ENCODE measurements around the gene TLCD3A. TPM values are rescaled to one million over a fixed set of nuclear protein-coding genes. Genes with fewer than 3 reads are reported as not detected.

Gene TLCD3A
- total RNA-seq, 1 experiment from 2014 or later = 13.9 TPM

- H3K4me1 ChIP-seq (ENCODE audit: insufficient read depth, low read length) = peaks cover 28% of the 10 kb centered on the region
- H3K36me3 ChIP-seq (ENCODE audit: low read depth, low read length) = peaks cover 10% of the 10 kb centered on the region
- no peaks in the 10 kb centered on the region for H4K20me1 ChIP-seq (ENCODE audit: low read length)
- no peaks in the 10 kb centered on the region for H3K27me3 ChIP-seq (ENCODE audit: low read length)
- ChIA-PET POLR2A (ENCODE audit: unreplicated experiment) (no interaction called here), CTCF (interaction anchor here (1.1 kb wide), 1 partner anchor 276 kb away, joined by 4 read pairs; no protein-coding TSS in a partner anchor)
- H3K9me3 ChIP-seq (ENCODE audit: low read length) = no peaks in the 10 kb centered on the region
- no TSS peak for BruUV-seq (replicated peaks)
- no peak overlapping the region for H2AFZ ChIP-seq (ENCODE audit: low read length)
- H3K4me2 ChIP-seq (ENCODE audit: low read length) = no peak overlapping the region
- ATAC-seq = no peak
- H3K4me3 ChIP-seq (ENCODE audit: low read length) = no peak overlapping the region
- H3K9ac ChIP-seq (ENCODE audit: low read length) = no peak overlapping the region
- TF ChIP-seq EZH2 (IDR thresholded peaks at IDR 0.05; ENCODE audit: low read length, unreplicated experiment) (no peak), EZH2phosphoT487 (IDR thresholded peaks at IDR 0.05; ENCODE audit: borderline replicate concordance, low read length) (no peak), CTCF (conservative IDR thresholded peaks at IDR 0.05; ENCODE audit: low read depth, low read length) (no peak)
- H3K79me2 ChIP-seq (ENCODE audit: low read length) = peaks cover 17% of the 10 kb centered on the region
- no peak for DNase-seq
- no peaks in the 10 kb centered on the region for H3F3A ChIP-seq (ENCODE audit: low read length, unreplicated experiment)
- intact Hi-C loops (cut with micrococcal nuclease) = no loop called here
- H3K27ac ChIP-seq (ENCODE audit: low read length) = no peak overlapping the region
- no peaks in the 10 kb centered on the region for H3K9me2 ChIP-seq (replicated peaks; ENCODE audit: low read length)
Measured at GRCh38 chr17:688100-688989, 44.1 kb upstream of the TLCD3A start.

DNA sequence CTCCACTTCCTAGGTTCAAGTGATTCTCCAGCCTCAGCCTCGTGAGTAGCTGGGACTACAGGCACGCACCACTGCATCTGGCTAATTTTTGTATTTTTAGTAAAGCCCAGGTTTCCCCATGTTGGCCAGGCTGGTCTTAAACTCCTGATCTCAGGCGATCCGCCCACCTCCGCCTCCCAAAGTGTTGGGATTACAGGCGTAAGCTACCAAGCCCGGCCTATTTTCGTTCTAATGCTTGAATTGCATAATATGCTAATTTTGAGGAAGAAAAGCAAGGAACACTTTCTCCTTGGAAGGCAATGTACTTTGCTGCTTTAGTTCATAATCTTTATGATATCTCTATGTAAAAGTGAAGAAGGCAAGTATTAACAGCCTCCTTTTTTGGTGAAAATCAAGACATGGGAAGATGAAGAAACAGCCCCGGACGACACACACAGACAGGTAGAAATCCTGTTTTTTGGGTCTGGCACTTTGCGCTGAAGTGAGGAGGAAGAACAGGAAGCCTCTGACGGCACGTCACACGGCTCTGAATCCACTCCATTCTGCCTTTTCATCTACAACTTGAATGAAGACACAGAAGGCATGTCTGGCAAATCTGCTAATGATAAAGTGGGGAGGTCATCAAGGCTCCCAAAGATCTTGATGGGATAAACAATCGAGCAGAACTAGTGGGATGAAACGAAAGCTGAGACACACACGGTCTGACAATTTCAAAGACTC, 42.7 kb upstream of the TLCD3A start:
- H3K9me2 ChIP-seq (replicated peaks; ENCODE audit: low read length) = no peaks in the 10 kb centered on the region
- H2AFZ ChIP-seq (ENCODE audit: low read length) = no peak overlapping the region
- H3K9me3 ChIP-seq (ENCODE audit: low read length) = no peaks in the 10 kb centered on the region
- no peak for TF ChIP-seq EZH2phosphoT487 (IDR thresholded peaks at IDR 0.05; ENCODE audit: borderline replicate concordance, low read length)
- no peak for TF ChIP-seq EZH2 (IDR thresholded peaks at IDR 0.05; ENCODE audit: low read length, unreplicated experiment)
- TF ChIP-seq CTCF (conservative IDR thresholded peaks at IDR 0.05; ENCODE audit: low read depth, low read length) = no peak
- peaks cover 37% of the 10 kb centered on the region for H3K4me1 ChIP-seq (ENCODE audit: insufficient read depth, low read length)
- no peak overlapping the region for H3K27ac ChIP-seq (ENCODE audit: low read length)
- intact Hi-C loops (cut with micrococcal nuclease) = no loop called here
- no peak overlapping the region for H3K9ac ChIP-seq (ENCODE audit: low read length)
- ChIA-PET CTCF (no interaction called here), POLR2A (ENCODE audit: unreplicated experiment) (no interaction called here)
- H3K4me2 ChIP-seq (ENCODE audit: low read length) = no peak overlapping the region
- H3K27me3 ChIP-seq (ENCODE audit: low read length) = no peaks in the 10 kb centered on the region
- no peaks in the 10 kb centered on the region for H4K20me1 ChIP-seq (ENCODE audit: low read length)
- DNase-seq (no peak), ATAC-seq (no peak)
- no TSS peak for BruUV-seq (replicated peaks)
- H3K4me3 ChIP-seq (ENCODE audit: low read length) = no peak overlapping the region
- H3K79me2 ChIP-seq (ENCODE audit: low read length) = peaks cover 17% of the 10 kb centered on the region
- H3F3A ChIP-seq (ENCODE audit: low read length, unreplicated experiment) = peaks cover 4% of the 10 kb centered on the region
- H3K36me3 ChIP-seq (ENCODE audit: low read depth, low read length) = peaks cover 11% of the 10 kb centered on the region
